GM21619 (cell line): Measurements from ENCODE around the gene CPE.

Experiments
- ATAC-seq: cut with Tn5 transposase; IDR thresholded peaks from one replicate; pipeline ENCODE4 v1.9.1; 2021; ENCODE audit not compliant: unreplicated experiment

Gene CPE

DNA sequence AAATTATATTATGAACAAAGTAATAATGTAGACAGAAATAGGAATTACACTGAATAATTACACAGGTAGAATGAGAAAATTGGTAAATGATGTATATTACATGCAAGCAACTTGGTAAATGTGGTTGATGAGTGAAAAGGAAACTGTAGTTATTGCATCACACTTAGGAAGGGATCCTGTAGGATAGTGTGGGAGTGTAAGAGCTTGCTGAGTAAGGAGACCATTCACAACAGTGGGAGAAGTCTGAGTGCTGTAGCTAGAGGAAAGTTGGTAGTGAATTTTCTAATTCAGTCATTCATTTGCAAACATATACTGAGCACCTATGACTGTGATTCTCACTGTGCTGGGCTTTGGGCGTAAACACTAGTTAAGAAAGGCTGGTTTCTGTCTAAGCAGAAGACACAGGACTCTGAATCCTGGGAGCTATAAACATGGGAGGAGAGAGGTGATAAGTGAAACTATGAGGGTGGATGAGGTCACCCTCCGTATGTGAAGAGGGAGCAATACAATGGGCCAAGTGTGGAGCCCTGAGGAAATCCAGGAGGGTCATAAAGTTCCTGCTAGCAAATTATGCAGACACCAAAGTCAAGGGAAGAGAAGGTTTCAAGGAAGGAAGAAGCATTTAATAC lies 14.2 kb upstream of the CPE start:
- no peak for ATAC-seq

- ATAC-seq = no peak
These were observed 11.8 kb upstream of the CPE start for GRCh38 chr4:165367040-165367439.

GRCh38 chr4:165368114-165368513 lies 10.7 kb upstream of the CPE start:
- ATAC-seq = no peak

GRCh38 chr4:165368567-165368966 lies 10.2 kb upstream of the CPE start:
- ATAC-seq = no peak

- no peak for ATAC-seq
These were observed 9.3 kb upstream of the CPE start for GRCh38 chr4:165369522-165369921.

DNA sequence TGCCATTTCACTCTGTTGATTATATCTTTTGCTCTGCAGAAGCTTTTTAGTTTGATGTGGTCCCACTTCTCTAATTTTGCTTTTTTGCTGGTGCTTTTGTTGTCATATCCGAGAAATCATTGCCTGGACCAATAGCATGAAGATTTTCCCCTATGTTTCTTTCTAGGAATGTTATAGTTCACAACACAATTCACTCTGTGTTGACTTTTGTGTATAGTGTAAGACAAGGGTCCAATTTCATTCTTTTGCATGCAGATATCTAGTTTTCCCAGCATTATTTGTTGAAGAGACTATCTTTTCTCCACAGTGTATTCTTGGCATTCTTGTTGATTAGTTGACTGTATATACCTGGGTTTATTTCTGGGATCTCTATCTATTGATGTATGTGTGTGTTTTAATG lies 8.3 kb upstream of the CPE start:
- no peak for ATAC-seq

DNA sequence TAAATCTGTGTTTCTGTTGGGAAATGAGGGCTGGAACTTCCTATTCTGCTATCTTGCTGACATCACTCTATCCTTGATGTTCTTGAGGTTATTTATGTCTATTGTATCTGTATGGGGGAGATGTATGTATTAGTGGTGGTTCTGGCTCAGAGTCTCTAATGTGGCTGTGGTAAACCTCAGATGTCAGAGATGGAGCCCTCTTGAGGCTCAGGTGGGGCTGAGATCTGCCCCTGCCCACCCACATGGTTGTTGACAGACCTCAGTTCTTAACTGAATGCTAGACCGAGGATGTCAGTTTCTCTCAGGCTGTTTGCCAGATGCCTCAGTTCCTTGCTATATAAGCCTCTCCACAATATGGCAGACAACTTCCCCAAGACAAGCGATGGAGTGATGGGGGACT lies 3.3 kb upstream of the CPE start:
- no peak for ATAC-seq

DNA sequence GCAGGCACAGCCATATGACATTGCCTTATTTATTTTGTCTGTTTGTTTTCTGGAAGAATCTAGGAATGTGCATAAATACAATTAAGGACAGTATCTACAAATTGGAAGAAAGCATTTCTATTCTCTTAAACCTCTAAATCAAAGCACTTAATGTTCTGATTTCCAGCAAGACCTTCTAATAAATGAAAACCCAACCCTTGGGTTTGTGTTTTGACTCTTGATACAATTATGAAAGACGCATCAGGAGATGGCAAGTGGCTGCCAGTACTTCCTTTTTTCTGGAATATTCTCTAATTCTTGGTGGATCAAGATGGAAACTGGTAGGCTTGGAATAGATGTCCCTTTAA lies 437 bp upstream of the CPE start:
- ATAC-seq = no peak

DNA sequence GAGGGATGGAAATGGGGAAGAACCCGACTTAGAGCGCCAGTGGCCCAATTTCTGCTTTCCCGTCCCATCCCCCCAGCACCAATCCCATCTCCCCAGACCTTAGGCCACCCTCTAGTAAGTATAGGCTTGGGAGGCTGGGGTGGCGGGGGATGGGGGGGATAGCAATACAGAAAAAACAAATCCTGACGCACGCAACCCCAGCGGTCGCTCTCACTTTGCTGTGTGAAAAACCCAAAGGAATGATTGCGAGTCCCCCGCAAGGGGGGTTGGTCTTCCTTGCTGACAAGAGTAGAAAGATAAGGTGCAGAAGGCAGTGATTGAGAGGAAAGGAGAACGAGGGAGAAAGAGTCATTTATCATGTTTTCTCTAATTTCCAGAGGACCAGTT lies 863 bp downstream of the CPE start:
- ATAC-seq = no peak

GRCh38 chr4:165380805-165381204 lies 2.0 kb downstream of the CPE start:
- no peak for ATAC-seq

DNA sequence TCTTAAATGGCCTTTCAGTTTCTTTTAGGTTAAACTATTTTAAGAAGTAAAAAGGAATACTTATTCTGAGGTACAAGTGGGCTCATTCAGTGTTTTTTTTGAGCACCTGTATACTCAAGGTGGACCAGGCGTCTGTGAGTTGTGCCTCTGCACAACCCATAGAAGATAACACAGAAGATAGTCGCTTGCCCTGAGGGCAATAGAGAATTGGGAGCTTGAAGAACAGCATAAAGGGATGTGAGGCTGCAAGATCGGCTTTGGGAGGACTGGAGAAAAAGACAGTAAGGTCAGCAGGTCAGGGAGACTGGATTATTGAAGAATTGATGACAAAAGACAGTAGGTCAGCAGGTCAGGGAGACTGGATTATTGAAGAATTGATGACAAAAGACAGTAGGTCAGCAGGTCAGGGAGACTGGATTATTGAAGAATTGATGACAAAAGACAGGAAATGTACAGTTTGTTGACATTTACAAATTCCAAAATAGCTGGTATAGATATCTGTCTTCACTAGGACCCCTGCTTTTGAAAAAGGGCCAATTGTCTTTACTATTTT lies 3.1 kb downstream of the CPE start:
- ATAC-seq = no peak

GRCh38 chr4:165382640-165383039 lies 3.8 kb downstream of the CPE start:
- ATAC-seq = no peak

DNA sequence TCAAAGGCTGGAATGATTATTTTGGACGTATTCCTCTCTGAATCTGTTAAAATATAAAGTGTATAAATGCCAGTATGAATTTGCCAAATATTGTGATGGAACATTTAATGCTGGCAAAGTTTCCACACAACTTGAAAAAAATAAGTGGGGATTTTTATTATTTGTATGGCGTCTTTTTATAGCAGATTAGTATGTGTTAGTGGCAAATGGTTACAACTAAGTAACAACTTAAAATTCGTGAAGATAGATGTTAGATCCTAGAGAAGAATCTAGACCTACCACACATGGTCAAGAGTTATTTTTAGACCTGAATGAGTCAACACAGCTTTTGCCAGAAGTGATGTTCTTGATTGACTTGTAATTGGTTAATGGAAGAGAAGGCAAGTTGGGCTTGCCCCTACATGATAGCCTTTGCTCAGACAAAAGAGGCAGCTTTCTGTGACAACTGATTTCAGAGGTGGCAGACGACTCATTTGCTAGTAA lies 4.8 kb downstream of the CPE start:
- no peak for ATAC-seq

DNA sequence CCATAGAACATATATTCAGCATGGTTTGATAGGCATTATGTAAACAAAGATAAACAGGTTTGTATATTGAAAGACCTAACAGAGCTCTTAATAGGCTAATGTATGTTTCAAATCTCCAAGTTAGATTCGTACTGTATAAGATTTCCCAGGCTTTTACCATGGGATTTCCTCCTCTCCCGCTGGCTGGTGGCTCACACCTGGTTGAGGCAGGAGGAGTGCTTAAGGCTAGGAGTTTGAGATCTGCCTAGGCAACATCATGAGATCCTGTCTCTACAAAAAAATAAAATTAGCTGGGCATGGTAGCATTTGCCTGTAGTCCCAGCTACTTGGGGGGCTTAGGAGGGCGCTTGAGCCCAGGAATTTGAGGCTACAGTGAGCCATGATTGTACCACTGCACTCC lies 5.4 kb downstream of the CPE start:
- no peak for ATAC-seq

DNA sequence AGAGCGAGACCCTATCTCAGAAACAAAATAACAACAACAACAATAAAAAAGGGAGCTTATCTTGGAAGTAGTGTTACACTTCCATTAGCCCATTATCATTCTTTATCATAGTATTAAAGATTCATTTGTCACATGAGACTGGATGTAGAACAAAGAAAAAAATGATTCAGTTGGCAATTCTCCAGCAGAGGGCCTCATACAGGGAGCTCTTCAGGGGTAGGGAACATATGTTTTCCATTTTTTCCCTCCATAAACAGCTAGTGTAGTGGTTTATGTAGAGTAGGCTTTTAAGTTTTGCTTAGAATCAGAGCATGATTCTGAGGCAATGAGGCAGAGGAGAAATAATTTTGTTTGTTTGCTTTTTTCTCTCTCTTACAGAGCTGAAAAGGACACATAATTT lies 5.8 kb downstream of the CPE start:
- ATAC-seq = no peak

- ATAC-seq = no peak
These were observed 6.3 kb downstream of the CPE start for GRCh38 chr4:165385126-165385525.

DNA sequence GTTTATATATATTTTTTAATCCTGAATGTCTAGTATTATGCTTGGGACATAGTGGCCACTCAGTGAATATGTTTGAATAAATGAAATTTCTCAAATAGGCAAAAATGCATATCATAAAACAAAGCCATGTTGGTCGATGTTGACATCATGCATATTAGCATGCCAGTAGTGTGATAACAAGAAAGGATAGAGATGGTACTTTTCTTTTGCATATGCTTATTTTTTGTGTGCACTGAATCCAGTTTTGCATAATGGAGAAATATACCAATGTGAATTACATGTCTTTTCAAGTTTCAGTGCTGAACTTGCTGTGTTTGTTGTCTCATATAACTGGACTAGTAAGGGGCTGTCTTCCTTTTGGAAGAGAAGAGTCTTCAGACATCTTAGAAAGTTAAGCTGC lies 7.5 kb downstream of the CPE start:
- no peak for ATAC-seq

DNA sequence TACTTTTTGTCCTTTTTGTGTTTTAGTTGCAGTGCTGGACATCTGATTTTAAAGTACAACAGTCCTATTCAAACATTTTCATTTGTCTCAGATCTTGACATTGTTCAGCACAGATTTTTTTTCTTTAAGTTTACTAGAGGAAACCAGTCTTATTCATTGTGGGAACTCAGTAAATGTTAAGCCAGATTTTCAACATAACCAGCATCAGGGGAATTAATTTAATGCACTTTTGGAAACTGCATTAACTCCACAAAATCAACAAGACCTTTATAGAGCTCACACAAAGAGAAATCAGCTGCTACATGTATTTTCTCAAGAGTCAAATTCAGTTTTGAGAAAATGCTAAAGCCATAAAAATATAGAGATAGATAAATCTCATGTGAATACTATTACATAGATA lies 9.9 kb downstream of the CPE start:
- ATAC-seq = no peak

DNA sequence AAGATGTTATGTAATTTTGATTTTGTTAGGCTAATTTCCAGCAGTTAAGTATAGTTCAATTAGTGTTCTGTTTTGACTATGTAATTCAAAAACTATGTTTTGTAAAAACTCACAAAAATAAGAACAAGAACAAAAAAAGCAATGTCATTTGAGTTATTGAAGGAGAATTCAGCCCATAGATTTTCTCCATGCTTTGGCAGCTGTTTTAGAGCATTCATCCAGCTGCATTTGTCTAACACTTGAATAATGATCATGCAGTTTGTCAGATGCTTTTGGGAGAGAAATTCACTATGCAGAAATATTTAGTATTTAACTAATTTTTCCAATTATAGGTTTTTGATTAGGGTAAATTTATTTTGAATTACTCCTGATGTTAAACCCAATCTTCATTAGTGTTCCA lies 14.2 kb downstream of the CPE start:
- no peak for ATAC-seq

GRCh38 chr4:165393704-165394103 lies 14.9 kb downstream of the CPE start:
- ATAC-seq = no peak

- no peak for ATAC-seq
These were observed 15.5 kb downstream of the CPE start for GRCh38 chr4:165394275-165394674.

GRCh38 chr4:165398570-165398969 lies 19.8 kb downstream of the CPE start:
- ATAC-seq = no peak

DNA sequence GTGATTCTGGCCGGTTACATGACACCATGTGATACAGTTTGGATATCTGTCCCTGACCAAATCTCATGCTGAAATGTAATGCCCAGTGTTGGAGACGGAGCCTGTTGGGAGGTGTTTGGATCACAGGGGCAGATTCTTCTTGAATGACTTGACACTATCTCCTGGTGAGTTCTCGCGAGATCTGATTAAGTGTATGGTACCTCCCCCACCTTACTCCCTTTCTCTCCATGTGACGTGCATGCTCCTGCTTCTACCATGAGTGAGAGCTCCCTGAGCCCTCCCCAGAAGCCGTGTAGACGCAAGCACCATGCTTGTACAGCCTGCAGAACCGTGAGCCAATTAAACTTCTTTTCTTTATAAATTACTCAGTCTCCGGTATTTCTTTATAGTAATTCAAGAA lies 23.6 kb downstream of the CPE start:
- ATAC-seq = no peak
